NCI-H526 (cell line): ENCODE measurements around the gene LUM.
"Not testable (repeated sequence)": the region's sequence is repeated elsewhere in the genome, so short reads cannot be mapped to it uniquely, and the experiment has no call there.

Experiments used
- DNase-seq, 2 experiments: peaks; one replicate each; lab custom pipeline; 2025; lab: John Stamatoyannopoulos, UW

The LUM gene

DNA sequence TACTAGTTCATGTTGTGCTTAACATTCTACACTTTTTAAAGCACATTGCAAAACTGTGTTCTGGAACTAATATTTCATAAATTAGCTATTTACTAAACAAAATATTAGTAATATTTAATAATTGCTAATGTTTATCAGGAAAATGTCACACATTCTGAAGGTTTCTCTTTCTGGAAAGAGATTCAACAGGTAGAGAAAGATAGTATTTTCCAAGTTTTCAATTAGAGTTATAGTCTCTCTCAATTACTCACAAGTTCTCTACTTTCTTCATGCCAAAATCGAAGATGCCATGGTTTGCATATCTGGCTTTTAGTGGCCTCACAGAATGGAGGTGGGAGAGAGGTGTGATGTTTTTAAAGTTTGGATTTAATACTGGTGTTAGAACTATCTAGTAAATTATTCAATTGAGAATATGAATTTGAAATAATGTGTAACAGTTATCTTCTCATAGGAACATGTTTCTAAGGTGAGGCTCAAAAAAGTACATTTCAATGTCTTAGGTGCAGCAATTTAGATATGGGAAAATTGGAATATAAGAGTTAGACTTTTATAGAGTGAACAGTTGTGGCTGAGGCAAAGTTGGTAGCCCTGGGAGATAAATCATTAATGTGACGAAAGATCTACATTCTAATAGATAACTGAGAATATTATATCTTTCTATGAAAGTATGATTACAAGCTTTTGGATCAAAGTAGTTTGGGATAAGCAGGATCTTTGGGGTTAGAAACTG is 1.5 kb downstream of the LUM start:
- DNase-seq, result no peak

DNA sequence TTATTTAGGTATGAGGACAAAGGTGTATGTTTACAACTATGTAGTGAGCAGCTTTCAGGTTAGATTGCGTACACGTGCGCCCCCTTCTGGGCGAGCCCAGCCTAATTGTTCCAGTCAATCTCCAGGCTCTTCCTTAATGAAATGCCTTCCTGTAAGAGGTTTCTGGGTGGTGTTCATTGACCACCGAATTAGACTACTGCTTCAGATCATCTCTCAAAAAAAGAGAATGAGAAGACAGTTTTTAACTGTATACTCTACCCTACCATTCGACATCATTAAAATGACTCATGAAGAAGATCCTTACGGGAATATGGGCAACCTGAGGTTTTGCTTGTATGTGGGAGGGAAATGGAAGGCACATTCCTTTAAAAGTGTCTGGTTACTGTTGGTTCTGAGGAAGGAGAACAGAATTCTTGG is 2.1 kb downstream of the LUM start:
- peak; percentile 19 to 61 for DNase-seq

DNA sequence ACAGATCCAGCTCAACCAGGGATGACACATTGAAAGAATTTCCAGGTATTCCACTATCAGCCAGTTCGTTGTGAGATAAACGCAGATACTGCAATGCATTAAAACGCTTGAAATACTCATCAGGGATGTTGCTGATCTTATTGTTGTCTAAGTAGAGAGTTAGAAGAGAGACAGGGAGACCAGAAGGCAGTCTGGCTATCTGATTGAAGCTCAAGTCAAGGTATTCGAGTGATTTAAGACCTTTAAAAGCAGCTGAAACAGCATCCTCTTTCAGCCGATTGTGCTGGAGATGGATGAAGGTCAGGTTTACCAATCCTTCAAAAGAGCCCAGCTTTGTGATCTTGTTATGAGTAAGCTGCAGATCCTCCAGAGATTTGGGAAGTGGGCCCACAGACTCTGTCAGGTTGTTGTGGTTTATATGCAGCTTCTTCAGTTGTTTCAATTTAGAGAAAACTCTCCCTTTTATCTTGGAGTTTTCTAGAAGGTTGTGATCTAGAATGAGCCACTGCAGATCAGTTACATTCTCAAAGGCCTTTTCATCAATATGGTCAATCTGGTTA is 3.0 kb downstream of the LUM start:
- DNase-seq, result no peak

DNA sequence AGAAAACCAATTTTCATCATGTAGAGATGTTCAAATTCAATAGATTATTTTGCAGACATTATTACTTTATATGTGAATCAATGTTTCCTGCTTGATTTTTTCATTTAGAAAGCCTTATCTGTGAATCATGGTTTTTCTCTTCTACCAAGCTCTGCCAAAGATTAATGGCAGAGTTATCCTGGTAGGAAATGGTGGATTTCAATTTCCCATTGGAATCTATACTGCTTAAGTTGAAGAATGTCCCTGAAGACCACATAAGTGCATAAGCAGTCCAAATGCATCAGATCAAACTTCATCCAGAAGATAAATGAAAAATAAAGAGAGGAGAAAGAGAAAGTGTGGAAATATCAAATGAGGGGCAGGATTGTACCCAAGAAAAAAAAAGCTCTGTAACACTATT is 5.0 kb downstream of the LUM start:
- DNase-seq, result no peak

DNA sequence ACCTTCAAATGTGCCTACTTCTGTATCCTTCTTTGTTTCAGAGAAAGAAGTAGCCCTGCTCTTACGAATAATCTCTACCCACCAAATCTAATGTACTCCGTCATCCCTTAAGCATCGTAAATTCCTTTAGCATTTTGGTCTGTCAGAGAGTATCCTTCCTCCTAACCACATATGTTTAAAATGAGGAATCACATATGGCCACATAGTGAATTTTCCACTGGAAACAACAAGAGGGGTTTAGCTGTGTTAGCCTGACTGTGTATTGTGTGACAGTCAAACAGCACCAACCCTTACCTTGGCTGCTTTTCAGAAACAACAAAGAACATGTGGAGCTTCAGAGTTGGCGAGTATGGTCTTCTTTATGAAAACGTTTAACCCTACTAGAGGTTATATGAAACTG is 5.5 kb downstream of the LUM start:
- DNase-seq, result no peak

DNA sequence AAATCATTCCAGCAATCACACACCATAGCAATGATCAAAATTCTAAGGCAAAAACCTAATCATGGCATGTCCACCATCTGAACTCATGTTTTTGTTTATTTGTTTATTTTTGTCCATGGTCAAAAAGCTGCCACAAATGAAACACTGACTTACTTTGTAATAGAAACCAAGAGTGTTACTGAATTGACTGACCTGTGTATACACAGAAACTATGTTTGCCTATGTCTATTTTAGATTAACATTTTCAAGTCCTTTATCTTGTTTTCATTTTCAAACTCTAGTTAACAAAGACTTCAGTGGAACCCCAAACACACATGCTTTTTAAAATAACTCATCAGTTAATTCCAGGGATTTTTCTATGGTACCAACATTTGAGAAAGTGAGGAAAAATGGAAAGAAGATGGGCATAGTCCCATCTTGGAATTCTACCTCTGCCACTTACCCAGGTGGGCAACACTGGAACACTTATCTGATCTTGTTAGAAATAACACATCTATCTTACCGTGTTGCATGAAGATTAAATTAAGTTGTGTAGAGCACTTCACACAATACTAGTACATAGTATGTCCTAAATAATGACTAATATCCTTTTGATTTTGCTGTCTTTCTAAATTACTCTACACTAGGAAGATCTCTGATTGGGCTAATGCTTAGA is 6.4 kb downstream of the LUM start:
- DNase-seq, result no peak

DNA sequence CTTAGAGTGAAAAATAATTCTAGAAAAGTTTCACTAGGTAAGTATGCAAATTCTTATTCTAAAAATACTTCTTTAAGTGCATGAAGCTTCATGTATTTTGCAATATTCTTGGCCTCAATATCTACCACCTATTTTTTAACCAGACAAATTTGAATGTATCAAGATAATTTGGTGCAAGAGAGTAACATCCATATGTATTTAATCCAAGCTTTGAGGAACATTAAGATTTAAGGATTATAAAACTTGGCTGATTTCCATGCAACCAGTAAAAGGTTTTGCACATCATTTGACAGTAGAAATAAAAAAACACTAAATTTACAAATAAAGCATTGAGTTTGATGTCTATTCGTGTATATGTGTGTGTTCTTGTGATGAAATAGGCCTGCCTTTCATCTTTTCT is 7.7 kb downstream of the LUM start:
- peak; percentile 21 to 29 for DNase-seq

DNA sequence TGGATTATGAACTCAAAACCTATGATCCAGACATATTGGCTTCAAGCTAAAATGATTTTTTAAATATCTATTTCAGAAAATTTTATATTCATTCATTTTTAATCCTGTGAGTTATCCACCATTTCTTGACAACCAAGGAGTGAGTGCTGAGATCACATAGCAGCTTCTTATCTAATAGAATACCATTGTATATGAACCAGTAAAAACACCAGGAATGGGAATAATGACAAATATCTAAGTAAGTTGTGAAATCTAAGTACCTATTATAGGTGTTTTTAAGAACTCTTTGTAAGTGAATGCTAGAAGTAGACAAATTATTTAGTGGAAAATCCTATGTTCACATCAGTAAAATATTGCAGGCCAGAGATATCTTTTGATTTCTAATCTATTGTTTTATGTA is 8.2 kb downstream of the LUM start:
- peak; percentile 32 to 67 for DNase-seq

DNA sequence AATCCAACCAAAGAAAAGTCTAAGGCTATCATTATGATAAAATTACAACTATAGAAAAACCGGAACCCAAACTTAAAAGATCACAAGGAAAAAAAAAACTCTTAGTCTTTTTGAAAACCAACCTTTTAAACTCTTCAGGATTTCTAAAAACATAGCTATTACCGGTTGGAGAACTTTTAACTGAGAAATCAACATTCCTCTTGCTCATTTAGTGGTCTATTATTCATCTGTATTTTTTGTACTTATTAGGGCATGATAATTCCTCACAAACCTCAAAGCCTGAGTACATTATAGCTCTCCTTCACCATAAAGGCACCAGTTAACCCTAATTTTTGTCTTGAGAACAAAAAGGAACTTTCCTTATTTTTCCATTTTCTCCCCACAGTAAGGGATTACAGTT is 10.4 kb downstream of the LUM start:
- no peak for DNase-seq

DNA sequence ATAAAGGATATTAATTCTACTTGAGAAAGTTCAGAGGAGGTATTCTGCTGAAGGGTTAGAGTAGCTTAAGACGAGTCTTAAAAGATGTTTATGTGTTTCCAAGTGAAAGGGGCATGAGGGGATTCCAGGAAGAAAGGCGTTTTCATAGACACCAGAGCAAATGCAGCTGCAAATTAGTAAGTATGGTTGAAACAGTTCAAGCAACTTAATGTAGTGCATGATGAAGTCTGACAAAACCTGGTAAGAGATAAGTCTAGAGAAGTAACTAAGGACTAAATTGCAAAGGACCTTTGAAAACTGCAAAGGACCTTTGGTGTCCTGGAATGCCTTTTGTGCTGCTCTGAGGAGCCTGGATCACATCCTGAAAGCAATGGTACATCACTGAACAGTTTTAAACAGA is 11.5 kb downstream of the LUM start:
- DNase-seq, result no peak

DNA sequence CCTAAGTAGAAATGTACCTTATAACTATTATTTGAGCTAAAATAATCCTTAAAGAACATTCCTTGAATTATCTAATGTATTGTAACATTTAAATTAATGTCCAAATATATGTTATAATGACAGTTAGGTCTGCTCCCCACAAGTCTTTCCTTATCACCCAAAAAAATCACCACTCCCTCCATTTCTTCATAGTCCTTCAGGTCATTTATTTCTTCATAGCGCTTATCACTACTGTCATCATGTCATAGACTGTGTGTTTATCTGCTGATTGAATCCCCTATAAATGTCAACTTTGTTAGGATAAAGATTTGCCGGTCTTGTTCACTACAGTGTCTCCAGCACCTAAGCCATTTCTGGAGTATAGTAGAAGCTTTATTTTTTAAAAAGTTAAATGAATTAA is 12.0 kb downstream of the LUM start:
- DNase-seq, result no peak

DNA sequence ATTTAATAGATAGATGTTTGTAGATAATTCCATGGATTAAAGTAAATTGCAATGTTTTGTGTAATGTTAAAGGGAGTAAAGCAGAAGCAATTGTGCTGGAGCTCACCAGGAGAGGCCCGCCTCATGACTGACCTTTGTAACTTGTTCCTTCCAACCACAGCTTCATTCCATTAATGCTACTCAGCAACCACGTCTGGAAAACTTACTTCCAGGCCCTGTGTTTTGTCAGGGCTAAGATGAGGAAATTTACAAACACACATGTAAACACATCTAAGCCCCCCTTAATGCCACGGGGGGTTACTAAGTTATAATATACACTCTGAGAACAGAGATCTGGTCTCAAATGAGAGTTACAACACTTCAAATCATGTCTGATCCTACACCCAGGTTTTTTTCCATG is 12.4 kb downstream of the LUM start:
- no peak for DNase-seq

DNA sequence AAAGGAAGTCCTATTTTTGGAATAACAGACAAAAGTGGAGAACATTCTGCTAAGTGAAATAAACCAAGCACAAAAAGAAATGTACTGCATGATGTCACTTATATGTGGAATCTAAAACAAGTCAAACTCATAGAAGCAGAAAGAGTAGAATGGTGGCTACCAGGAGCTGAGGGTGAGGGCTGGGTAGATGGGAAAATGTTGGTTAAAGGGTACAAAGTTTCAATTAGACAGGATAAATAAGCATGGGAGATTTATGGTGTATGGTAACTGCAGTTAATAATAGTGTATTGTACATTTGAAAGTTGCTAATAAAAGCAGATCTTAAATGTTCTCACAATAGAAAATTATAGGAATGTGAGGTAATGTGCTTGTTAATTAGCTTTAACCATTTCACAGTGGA is 12.8 kb downstream of the LUM start:
- no peak for DNase-seq

DNA sequence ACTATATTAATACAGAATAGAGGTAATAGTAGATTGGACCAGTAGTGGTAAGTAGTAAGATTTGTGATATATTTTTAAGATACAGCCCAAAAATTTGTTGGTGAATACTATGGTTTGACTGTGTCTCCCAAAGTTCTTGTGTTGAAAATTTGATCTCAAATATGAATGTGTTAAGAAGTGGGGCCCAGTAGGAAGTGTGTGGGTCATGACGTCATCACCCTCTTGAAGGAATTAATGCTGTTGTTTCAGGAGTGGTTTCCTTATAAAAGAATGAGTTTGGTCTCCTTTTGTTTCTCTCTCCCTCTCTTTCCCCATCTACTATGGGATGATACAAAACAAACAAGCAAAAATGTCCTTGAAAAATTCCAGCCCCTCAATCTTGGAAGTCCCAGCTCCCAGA is 16.3 kb downstream of the LUM start:
- no peak for DNase-seq

DNA sequence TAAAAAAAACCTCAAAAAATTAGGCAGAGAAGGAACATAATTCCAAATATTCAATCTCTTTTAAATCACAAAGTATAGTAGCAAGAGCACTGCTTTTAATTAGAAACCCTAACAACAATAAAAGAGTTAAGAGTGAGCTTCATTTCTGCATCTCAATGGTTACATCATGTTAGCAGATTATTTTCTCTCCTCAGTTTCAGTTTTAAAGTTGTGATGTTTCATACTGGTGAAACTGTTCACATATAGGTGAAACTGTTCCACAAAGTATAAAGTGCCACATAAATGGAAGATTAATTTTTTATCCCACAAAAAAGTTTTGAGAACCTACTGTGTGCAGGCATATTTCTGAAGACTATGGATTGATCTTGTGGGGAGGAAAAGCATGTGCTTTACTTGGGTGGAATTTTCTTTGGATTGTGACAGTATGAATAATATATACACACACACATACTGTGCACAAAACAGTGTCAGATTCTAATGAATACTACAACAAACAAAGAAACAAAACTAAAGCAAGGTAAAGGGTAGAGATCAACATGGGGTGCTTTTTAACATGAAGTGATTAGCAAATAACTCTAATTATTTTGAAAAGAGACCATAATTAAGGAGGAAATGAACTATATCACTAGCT is 17.1 kb downstream of the LUM start:
- DNase-seq, result no peak

DNA sequence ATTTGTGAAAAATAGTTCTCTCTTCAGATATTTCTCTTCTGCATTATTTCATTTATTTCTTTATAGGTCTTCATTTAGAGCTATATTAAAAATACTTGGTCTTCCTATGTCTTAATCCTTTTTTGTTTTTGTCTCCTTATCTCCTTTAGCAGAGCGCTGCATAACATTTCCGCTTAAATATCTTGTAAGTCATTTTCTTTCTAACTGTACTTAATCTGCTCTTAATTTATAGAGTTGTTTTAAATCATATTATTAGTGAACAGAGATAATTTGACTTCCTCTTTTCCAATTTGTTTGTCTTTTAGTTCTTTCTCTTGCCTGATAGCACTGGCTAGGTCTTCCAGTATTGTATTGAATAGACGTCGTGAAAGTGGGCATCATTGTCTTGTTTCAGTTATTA is 18.0 kb downstream of the LUM start:
- DNase-seq, result no peak

DNA sequence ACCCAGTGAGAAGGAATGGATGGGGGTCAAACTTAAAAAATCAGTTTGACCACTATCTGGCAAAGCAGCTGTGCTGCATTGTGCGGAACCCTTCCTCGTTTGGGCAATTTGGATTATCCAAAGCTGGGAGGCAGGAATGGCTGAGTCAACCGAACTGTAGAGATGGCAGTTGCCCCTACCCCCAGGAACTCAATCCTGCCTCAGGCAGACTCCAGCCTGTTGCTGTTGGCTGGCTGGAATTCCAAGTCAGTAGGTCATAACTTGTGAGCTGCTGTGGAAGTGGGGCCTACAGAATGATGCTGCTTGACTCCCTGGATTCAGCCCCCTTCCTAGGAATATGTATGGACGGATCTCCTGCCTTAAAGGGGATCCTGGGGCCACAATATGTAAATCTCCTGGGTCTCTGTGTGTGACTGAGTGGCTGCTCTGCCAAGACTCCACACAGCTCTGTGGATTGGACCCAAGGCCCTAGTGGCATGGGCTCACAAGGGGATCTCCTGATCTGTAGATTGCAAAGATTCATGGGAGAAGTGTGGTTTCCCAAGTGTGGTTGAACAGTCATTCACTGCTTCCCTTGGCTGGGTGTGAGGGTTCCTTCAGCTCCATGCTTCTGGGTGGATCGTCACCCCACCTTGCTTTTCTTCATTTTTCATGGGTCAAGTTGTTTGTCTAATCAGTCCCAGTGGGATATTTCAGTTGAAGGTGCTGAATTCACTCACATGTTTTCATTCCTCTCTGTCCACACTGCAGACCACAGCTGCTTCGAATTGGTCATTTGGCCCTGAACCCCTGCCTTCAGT is 19.2 kb downstream of the LUM start:
- DNase-seq, result no peak

DNA sequence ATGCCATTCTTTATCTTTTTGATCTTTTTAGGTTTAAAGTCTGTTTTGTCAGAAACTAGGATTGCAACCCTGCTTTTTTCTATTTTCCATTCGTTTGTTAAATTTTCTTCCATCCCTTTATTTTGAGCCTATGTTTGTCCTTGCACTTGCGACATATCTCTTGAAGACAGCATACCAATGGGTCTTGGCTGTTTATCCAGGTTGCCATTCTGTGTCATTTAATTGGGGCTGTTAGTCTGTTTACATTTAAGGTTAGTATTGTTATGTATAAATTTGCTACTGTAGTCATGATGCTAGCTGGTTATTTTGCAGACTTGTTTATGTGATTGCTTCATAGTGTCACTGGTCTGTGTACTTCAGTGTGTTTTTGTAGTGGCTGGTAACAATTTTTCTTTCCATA is 21.3 kb downstream of the LUM start:
- not testable (repeated sequence) for DNase-seq

DNA sequence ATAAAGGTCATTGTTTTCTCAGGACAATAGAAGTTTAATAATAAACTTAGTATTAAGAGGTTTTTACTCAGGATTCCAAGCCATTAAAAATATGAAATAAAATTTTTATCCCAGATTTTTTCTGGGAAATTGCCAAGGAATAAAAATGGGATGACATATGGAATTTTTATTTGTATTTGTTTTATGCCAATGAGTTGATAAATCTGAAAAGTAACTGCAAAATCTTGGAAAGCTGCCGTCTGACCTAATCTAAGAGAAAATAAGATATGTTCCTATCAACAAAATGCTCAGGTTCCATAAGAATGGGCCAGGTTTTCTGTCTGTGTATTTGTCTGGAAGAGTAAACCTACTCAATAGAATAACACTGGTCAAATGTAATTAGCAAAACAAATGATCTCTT is 31.3 kb downstream of the LUM start:
- peak in 1 of 2 experiments; percentile 6 for DNase-seq

DNA sequence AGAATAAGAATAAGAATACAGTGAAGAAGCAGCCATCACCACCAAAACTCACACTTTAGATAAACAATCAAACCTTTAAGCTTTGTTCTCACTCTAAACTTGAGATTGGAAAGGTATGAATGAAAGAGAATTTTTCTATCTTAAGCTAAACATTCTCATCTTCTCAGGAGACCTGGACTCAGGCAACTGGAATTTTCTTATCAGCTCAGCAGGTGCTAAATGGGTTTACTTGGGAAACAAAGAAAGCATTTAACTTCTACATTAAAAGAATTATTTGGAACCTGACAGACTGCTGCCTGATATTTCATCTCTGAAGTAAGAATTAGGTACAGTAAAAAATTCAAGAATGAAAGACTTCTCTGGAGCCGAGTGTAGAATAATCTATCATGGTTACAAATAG is 32.8 kb downstream of the LUM start:
- DNase-seq, result no peak

DNA sequence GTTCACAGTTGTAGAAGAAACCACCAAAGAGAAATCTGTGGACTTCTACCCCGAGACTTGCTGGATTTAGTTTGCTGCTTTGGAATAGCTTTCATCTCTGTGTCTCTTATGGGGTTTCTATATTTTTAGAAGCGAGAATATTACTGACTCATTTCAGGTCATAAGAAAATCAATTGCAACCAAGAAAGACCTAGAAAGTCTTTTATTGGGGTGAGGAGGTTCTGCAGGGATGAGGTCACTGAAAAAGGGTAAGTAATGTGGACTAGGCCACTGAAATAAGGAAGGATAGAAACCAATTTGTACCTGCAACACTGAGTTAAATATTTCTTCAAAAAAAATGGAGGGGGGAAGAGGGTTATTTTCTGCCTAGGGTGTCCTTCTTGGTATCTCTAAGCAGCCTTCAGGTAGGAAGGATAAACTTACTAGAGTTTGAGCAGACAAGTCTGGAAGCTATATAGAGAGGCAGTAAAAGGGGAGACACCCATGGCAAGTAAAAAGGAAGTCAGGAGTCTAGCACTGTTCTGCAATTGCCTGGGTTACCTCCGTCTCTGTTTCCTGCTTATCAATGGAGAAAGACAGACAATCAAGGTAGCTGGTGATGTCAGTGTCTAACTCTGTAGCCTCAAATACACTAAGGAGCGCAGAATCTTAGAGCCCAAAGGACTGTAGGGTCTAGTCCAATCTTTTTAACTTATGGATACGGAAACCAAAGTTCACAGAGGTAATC is 33.9 kb downstream of the LUM start:
- no peak for DNase-seq

DNA sequence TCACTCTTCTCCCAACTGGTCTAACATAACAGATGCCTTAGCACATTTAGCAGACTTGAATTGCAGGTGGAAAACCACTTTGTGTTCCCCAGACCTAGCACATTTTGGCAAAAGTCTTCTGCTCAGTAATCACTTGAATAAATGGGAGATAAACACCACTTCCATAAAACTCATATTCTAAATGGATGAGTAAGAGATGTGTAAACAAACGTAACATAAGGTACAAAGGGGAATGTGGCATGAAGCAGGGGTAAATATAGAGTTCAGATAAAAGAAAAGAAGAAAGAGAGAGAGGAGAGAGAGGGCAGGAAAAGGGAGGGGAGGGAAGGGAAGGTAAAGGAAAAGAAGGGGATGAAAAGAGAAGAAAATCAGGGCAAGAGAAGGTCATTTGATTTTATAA is 36.4 kb downstream of the LUM start:
- no peak for DNase-seq
